T47D (cell line): ENCODE data around the gene NSF.
"Not testable (repeated sequence)": the region's sequence is repeated elsewhere in the genome, so short reads cannot be mapped to it uniquely, and the experiment has no call there.

Experiments used
- DNase-seq, 2 experiments: peaks; one replicate each; pipeline versions ENCODE4 v3.0.0 to v3.0.0-alpha.2; 2011 to 2012; ENCODE audit warnings: low read depth in 1 of 2, low spot score in 1 of 2
- JUND ChIP-seq: IDR thresholded peaks from 2 replicates; pipeline ENCODE4 v1.6.1; 2012; ENCODE audit warnings: low read depth
- in situ Hi-C: cut with HindIII; loops from 2 replicates; pipeline ENCODE4 v1.10.0; 2016; ENCODE audit warnings: low sequenced_read_pairs, low pct_unique_long_range_greater_than_20kb

The NSF gene

GRCh38 chr17:46672777-46673176 lies 82.3 kb downstream of the NSF start:
- DNase-seq, in situ Hi-C loops: not testable (repeated sequence)

DNA sequence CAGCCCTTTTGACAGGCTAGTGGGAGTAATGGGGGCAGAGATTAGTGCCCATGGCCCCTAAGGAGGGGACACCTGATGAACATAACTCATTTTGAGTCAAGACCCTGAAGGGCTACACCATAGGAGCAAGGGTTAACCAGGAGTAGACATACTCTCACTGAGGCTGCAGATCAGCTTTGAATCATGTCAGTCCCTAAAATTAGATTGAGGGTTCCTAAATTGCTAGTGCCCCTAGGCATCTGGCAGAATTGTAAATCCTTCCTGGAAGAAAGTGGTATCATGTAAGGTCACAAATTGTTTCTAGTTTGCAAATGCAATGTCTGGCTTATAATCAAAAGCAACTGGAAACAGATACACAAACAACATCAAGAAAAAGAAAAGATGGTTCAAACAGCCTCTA lies 87.3 kb downstream of the NSF start:
- in situ Hi-C loops, DNase-seq: not testable (repeated sequence)

GRCh38 chr17:46683653-46684052 lies 93.2 kb downstream of the NSF start:
- DNase-seq, in situ Hi-C loops: not testable (repeated sequence)

GRCh38 chr17:46685284-46685683 lies 94.8 kb downstream of the NSF start:
- in situ Hi-C loops, DNase-seq: not testable (repeated sequence)

DNA sequence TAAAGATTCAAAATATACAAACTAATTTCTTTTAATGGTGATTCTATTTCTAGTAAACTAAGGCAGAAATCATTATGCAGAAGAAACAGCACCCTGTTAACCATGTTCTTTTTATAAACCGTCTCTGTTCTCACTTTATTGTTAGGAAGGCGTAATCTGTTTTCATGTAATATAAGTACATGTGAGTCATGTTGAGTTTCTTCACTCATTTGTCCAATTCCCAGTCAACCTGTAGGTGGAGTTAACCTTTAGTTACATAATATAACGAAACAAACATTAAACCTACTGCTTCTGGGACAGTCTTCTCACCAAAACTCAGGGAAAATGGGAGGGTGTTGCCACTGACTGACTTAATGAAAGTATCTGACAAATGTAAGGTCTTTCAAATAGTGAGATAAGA lies 101.7 kb downstream of the NSF start:
- DNase-seq, in situ Hi-C loops: not testable (repeated sequence)

DNA sequence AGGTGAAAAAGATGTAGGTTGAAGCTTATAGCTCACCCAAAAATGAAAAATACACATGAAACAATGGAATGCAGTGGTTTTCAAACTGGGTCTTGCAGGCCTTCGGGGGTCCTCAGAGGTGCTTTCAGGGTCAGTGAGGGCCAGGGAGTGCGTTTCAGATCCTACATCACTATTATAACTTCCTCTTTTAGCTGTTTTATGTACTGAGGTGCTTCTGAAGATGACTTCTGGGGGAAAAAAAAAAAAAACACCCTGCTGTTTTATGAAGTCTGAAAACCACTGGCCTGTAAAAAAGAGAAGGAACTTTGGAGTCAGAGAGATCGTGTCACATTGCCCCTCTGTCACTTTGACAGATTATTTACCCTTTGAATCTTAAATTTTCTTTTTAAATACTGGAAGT lies 102.8 kb downstream of the NSF start:
- DNase-seq, in situ Hi-C loops: not testable (repeated sequence)

DNA sequence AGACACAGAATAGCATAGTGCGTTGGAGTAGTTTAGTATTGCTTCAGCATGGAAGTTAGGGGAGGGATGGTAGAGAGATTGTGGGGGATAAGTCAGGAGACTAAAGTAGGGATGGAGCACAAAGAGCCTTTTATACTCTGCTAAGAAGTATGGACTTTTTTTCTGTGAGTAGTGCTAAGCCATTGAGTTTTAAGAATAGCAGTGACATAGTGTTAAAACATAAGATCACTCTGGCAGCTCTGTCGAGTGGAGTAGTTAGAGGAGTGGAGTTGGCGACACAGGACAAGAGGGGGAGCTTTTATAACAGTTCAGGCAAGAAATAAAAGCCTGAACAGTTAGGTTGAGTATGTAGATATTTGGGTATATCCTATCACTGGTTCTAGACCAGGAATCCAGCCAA lies 106.1 kb downstream of the NSF start:
- DNase-seq, in situ Hi-C loops: not testable (repeated sequence)

GRCh38 chr17:46699014-46699413 lies 108.5 kb downstream of the NSF start:
- in situ Hi-C loops, DNase-seq: not testable (repeated sequence)

GRCh38 chr17:46717999-46718398 lies 127.5 kb downstream of the NSF start:
- in situ Hi-C loops, result no loop called here
- DNase-seq, result no peak

DNA sequence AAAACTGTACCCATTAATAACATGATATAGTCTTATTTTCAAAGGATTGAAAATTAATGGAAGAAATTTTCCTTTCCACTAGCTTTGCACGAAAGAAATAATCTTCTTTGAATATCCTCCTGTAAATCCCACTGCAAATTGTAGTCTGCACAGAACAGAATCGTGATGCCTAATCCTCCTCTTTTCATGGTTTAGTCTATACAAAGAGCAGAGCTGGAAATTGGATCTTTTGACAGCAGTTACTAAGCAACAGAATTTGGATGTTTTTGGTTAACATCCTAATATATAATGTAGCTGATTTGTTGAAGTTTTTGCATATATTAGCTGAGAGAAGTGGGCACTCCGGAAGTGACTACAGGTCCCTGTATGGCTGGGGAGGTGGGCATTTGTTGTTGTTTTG lies 129.4 kb downstream of the NSF start:
- in situ Hi-C loops, result no loop called here
- no peak for TF ChIP-seq JUND
- DNase-seq, result no peak

More at GRCh38 chr17:46717999-46718398, 127.5 kb downstream of the NSF start:
- no peak for TF ChIP-seq JUND

- peak in 1 of 2 experiments; percentile 7 for DNase-seq
- in situ Hi-C loops, result no loop called here
- no peak for TF ChIP-seq JUND
Observed at GRCh38 chr17:46720408-46720807, 129.9 kb downstream of the NSF start.

DNA sequence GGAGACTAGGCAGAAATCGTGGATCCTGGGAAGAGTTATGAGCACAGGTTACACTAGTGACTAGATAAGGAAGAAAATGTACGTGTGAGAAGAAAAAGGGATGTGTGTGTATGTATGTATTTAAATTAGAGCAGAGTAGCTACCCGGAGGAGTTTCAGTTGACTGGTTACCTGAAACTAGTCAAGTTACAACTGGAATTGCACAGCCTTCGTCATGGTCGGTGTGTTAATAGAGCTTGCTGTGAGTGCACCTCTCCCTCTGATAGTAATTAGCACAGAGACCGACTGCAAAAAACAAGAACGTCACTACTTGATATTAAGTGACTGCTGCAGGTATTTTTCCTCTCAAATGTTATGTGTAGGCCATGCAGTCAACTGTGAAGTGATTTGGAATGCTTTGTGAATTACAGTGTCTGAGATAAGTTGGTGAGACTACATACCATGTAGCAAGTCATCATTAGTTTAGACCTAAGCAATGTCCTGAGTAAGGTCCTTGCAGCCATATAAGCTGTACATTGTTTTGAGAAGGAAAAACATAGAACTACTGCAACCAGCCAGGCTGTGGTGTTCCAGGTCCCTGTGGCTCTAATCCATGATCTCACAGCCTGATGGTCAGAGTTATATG lies 132.3 kb downstream of the NSF start:
- TF ChIP-seq JUND, result no peak
- in situ Hi-C loops, result no loop called here
- no peak for DNase-seq

DNA sequence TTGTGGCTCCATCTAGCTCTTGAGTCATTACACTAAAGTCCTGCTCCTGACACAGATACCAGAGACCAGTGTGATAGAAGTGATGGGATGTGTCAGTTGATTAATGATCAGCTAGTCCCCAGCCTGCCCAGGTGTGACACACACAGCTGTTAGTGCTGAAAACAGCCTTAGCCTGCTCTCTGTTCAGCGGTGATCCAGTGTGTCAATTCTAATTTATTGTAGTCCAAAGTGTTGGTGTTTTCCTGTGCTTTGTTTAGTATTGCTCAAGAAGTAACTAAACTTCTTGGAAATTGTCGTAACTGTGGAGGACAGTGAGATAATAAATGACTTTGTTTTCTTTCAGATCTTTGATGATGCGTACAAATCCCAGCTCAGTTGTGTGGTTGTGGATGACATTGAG lies 135.7 kb downstream of the NSF start:
- in situ Hi-C loops, result no loop called here
- no peak for DNase-seq
- no peak for TF ChIP-seq JUND

- no peak for DNase-seq
- TF ChIP-seq JUND, result no peak
- in situ Hi-C loops, result no loop called here
Observed at GRCh38 chr17:46727572-46728348, 137.3 kb downstream of the NSF start.
